NT2/D1 (cell line): Measurements from ENCODE around the gene NAA11.

Source experiments
- SUZ12 ChIP-seq: IDR thresholded peaks from 2 replicates; pipeline ENCODE4 v1.6.1; 2011; ENCODE audit not compliant: insufficient read length, insufficient read depth; ENCODE audit errors: extremely low read depth
- YY1 ChIP-seq: IDR thresholded peaks from 2 replicates; pipeline ENCODE4 v1.6.1; 2011; ENCODE audit not compliant: insufficient read length, insufficient read depth
- ZNF274 ChIP-seq: IDR thresholded peaks from 2 replicates; pipeline ENCODE4 v1.6.1; 2011; ENCODE audit warnings: mild to moderate bottlenecking, low read depth, low read length

DNA sequence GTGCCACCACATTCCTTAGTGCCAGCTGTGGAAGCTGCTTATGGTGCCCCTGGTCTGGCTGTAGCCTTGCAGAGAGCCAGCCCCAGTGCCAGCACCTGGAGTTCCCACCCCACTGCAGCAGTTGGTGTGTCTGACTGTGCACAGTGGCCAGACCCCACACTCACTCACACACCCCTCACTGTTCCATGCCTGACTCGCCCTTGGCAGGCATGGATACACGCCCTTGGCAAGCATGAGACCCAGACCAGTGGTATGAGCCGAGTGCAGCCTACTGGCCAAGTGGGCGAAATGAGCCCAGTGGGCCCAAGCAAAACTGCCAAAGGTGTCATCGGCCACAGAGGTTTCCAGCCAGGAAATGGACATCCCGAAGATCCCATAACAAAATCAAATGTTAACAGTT lies 27.4 kb downstream of the NAA11 start:
- TF ChIP-seq SUZ12 (no peak), ZNF274 (no peak), YY1 (no peak)
